IMR-90 (cell line): ENCODE measurements around the gene TGM2. TPM values are rescaled to one million over a fixed set of nuclear protein-coding genes. Genes with fewer than 3 reads are reported as not detected.

Experiments used
- ATAC-seq: fragments of 200-7000 bp; cut with Tn5 transposase; 2 replicates; pipeline ENCODE4 v1.9.1; 2020; ENCODE audit warnings: low read depth, mild to moderate bottlenecking, moderate library complexity
- BruUV-seq: library from RNA; stranded (reverse); fragments of 400-500 nt; replicated peaks from 2 replicates; lab custom pipeline; 2021; lab: Mats Ljungman, UMichigan
- CTCF ChIA-PET: fragments of 300-600 bp; formaldehyde crosslinking; extraction: SDS; loops from one replicate; lab custom pipeline; 2021; ENCODE audit warnings: antibody characterized with exemption; lab: Yijun Ruan, JAX
- POLR2A ChIA-PET: fragments of 300-600 bp; sonication (Branson Sonifier 250); formaldehyde crosslinking; loops from one replicate; lab custom pipeline; 2022; ENCODE audit warnings: antibody characterized with exemption; ENCODE audit not compliant: unreplicated experiment; lab: Charles Lee
- DNase-seq: peaks from one replicate; pipeline ENCODE4 v3.0.0; 2013
- H2AFZ ChIP-seq: replicated peaks from 2 replicates; pipeline ENCODE3; 2013; ENCODE audit warnings: low read length, mild to moderate bottlenecking; ENCODE audit not compliant: poor library complexity
- H2AK5ac ChIP-seq: 2 replicates; pipeline ENCODE4 v1.6.1; 2013; ENCODE audit warnings: low read depth, low read length, inconsistent platforms
- H2AK9ac ChIP-seq: replicated peaks from 2 replicates; pipeline ENCODE3; 2013; ENCODE audit warnings: mild to moderate bottlenecking, low read depth, low read length, moderate library complexity; ENCODE audit not compliant: poor library complexity
- H2BK120ac ChIP-seq: 2 replicates; pipeline ENCODE4 v1.6.1; 2013; ENCODE audit warnings: low read depth, low read length, inconsistent platforms
- H2BK15ac ChIP-seq: 3 replicates; pipeline ENCODE4 v1.6.1; 2013; ENCODE audit warnings: low read depth, low read length, inconsistent platforms
- H2BK20ac ChIP-seq: 2 replicates; pipeline ENCODE4 v1.6.1; 2013; ENCODE audit warnings: low read depth, mild to moderate bottlenecking, inconsistent platforms, low read length, moderate library complexity
- H2BK5ac ChIP-seq: 2 replicates; pipeline ENCODE4 v1.6.1; 2013; ENCODE audit warnings: mild to moderate bottlenecking, low read depth, low read length, inconsistent platforms; ENCODE audit not compliant: poor library complexity, severe bottlenecking
- H3K14ac ChIP-seq: replicated peaks from 2 replicates; pipeline ENCODE4 v1.6.1; 2013; ENCODE audit warnings: low read depth, low read length, inconsistent platforms
- H3K18ac ChIP-seq: 2 replicates; pipeline ENCODE4 v1.6.1; 2013; ENCODE audit warnings: low read depth, low read length, control low read depth
- H3K23ac ChIP-seq: 2 replicates; pipeline ENCODE4 v1.6.1; 2013; ENCODE audit warnings: low read depth, low read length, inconsistent platforms
- H3K27ac ChIP-seq: 2 replicates; pipeline ENCODE4 v1.5.1; 2013; ENCODE audit warnings: mild to moderate bottlenecking, control low read depth, low read length; ENCODE audit not compliant: insufficient read depth
- H3K27me3 ChIP-seq: 2 replicates; pipeline ENCODE4 v1.6.1; 2013; ENCODE audit warnings: low read length; ENCODE audit not compliant: control insufficient read depth, insufficient read depth
- H3K36me3 ChIP-seq: 2 replicates; pipeline ENCODE4 v1.6.1; 2013; ENCODE audit warnings: low read length, mixed read lengths; ENCODE audit not compliant: control insufficient read depth, insufficient read depth
- H3K4ac ChIP-seq: 2 replicates; pipeline ENCODE4 v1.6.1; 2013; ENCODE audit warnings: low read depth, low read length, inconsistent platforms
- H3K4me1 ChIP-seq: 2 replicates; pipeline ENCODE4 v1.6.1; 2013; ENCODE audit warnings: low read length, mixed read lengths; ENCODE audit not compliant: control insufficient read depth, insufficient read depth
- H3K4me2 ChIP-seq: 2 replicates; pipeline ENCODE4 v1.6.1; 2013; ENCODE audit warnings: low read depth, mild to moderate bottlenecking, control low read depth, low read length, moderate library complexity
- H3K4me3 ChIP-seq: 2 replicates; pipeline ENCODE4 v1.5.1; 2013; ENCODE audit warnings: low read depth, mild to moderate bottlenecking, control low read depth, low read length, moderate library complexity; ENCODE audit not compliant: insufficient read depth
- H3K56ac ChIP-seq: 2 replicates; pipeline ENCODE4 v1.6.1; 2013; ENCODE audit warnings: low read length, inconsistent platforms; ENCODE audit not compliant: insufficient read depth; ENCODE audit errors: extremely low read depth
- H3K79me1 ChIP-seq, 2 experiments: 2 replicates each; pipeline ENCODE4 v1.6.1; 2013; ENCODE audit warnings: low read length in 2 of 2, inconsistent platforms in 1 of 2, low read depth in 1 of 2
- H3K9ac ChIP-seq: 2 replicates; pipeline ENCODE4 v1.6.1; 2013; ENCODE audit warnings: low read depth, low read length, control low read depth
- H3K9me1 ChIP-seq: 2 replicates; pipeline ENCODE4 v1.6.1; 2013; ENCODE audit warnings: low read length, inconsistent platforms; ENCODE audit not compliant: insufficient read depth
- H3K9me3 ChIP-seq: 2 replicates; pipeline ENCODE4 v1.6.1; 2013; ENCODE audit warnings: low read length; ENCODE audit not compliant: control insufficient read depth, insufficient read depth
- H4K20me1 ChIP-seq: 2 replicates; pipeline ENCODE4 v1.6.1; 2013; ENCODE audit warnings: low read length, inconsistent platforms; ENCODE audit not compliant: insufficient read depth
- H4K5ac ChIP-seq: 2 replicates; pipeline ENCODE4 v1.6.1; 2013; ENCODE audit warnings: mild to moderate bottlenecking, low read depth, low read length, control low read depth
- H4K8ac ChIP-seq, 2 experiments: 2 replicates each; pipeline ENCODE4 v1.6.1; 2013; ENCODE audit warnings: low read depth in 2 of 2, low read length in 2 of 2, control low read depth in 1 of 2, inconsistent platforms in 1 of 2
- H4K91ac ChIP-seq: 2 replicates; pipeline ENCODE4 v1.6.1; 2013; ENCODE audit warnings: low read depth, low read length, inconsistent platforms; ENCODE audit not compliant: insufficient read depth
- CEBPB ChIP-seq: IDR thresholded peaks from 2 replicates; pipeline ENCODE4 v1.6.1; 2012; ENCODE audit warnings: low read depth, low read length, improper control_type of control experiment
- MAFK ChIP-seq: IDR thresholded peaks from 2 replicates; pipeline ENCODE4 v1.6.1; 2012; ENCODE audit warnings: low read depth, low read length, improper control_type of control experiment
- RAD21 ChIP-seq: IDR thresholded peaks from 2 replicates; pipeline ENCODE4 v1.6.1; 2012; ENCODE audit warnings: low read length, improper control_type of control experiment
- RFX5 ChIP-seq: IDR thresholded peaks from 2 replicates; pipeline ENCODE4 v1.8.0; 2012; ENCODE audit warnings: low read depth, mild to moderate bottlenecking, low read length, moderate library complexity
- SMC3 ChIP-seq: fragments of 150-350 bp; IDR thresholded peaks from 2 replicates; pipeline ENCODE4 v1.6.1; 2016; ENCODE audit warnings: low read depth, mild to moderate bottlenecking, antibody characterized with exemption, low read length, moderate library complexity
- WGBS, 2 experiments: methylation state at CpG; one replicate each; pipeline versions ENCODE4 v1.1.5 to v1.1.7; 2013; ENCODE audit warnings: missing lambda C conversion rate in 2 of 2; ENCODE audit not compliant: insufficient read length in 1 of 2; ENCODE audit errors: extremely low coverage in 2 of 2; 5-methylcytosine and 5-hydroxymethylcytosine counted together
- dilution Hi-C: fragments of 300-500 bp; cut with HindIII; formaldehyde crosslinking; loops from one replicate; pipeline ENCODE4 v1.14.3; 2018; ENCODE audit warnings: low sequenced_read_pairs; ENCODE audit not compliant: unreplicated experiment
- in situ Hi-C: fragments of 300-500 bp; cut with MboI; formaldehyde crosslinking; loops from 3 replicates; pipeline ENCODE4 v1.14.3; 2019; ENCODE audit warnings: low sequenced_read_pairs, inconsistent platforms, mixed read lengths
- intact Hi-C: fragments of 100-400 bp; cut with micrococcal nuclease; formaldehyde crosslinking; loops from 2 replicates; pipeline ENCODE4 v1.10.0; 2022
- polyA plus RNA-seq, 3 experiments: library from polyadenylated mRNA; depleted of rRNA; stranded (reverse); fragments of >200 nt; gene quantifications; 2 replicates each; pipeline ENCODE4 v1.2.3, GENCODE V29; 2012; ENCODE audit warnings: low replicate concordance in 1 of 3
- total RNA-seq: library from RNA; depleted of rRNA; stranded (reverse); fragments of >200 nt; gene quantifications from 2 replicates; pipeline ENCODE4 v1.2.3, GENCODE V29; 2012
- TF ChIP-seq, protein P1 (sequence below): conservative IDR thresholded peaks from 2 replicates; pipeline ENCODE4 v1.5.1; 2012; ENCODE audit warnings: mild to moderate bottlenecking, low read depth, low read length, improper control_type of control experiment
- TF ChIP-seq, protein P2 (sequence below): fragments of 150-350 bp; IDR thresholded peaks from 2 replicates; pipeline ENCODE4 v1.6.1; 2016; ENCODE audit warnings: low read depth, mild to moderate bottlenecking, low read length, moderate library complexity, borderline replicate concordance
- TF ChIP-seq, protein P3 (sequence below): fragments of 150-350 bp; IDR thresholded peaks from 2 replicates; pipeline ENCODE4 v1.6.1; 2017; ENCODE audit warnings: mild to moderate bottlenecking, antibody characterized with exemption, low read length, low read depth

TGM2 gene
- total and polyA plus RNA-seq, 2 of the 4 experiments (the other 2 are of a cell fraction), result 239 to 268 TPM

DNA sequence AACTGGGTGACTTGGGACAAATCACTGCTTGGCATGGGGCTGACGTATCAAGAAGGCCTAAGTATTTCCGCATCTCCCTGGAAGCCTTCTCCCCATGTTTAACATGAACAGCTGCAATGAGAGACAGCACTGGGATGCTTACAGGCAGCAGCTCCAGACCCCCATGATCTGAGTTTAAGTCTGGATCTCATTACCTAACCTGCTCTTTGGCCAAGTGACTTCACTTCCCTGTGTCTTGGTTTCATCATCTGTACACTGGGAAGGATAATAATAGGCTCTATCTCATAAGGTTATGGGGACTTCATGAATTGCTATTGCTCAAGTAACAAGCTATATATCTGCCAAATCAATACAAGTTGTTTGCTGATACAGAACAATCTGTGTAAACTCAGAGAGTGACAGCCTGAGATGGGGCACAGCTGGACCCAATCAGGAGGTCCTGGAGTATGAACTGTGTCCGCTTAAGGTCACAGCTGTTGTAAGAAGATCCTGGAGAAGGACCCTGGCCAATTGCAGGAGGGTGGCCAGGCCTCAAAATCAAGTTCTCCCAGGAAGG, 56.0 kb downstream of the TGM2 start:
- H4K20me1 ChIP-seq, result no peaks in the 10 kb centered on the region
- BruUV-seq, result no TSS peak
- peaks cover 18% of the 10 kb centered on the region for H3K4me1 ChIP-seq
- ChIA-PET CTCF (interaction anchor here (0.9 to 1.0 kb wide), 2 partner anchors 12 to 91 kb away, joined by 3 read pairs; no protein-coding TSS in a partner anchor), POLR2A (no interaction called here)
- H3K18ac ChIP-seq, result peak overlapping the region; percentile 42
- H3K79me1 ChIP-seq, result no peaks in the 10 kb centered on the region
- peak; percentile 83 for DNase-seq
- no peak overlapping the region for H2AK9ac ChIP-seq
- WGBS, 2 experiments, result no CpG with 5 or more reads among the region's 3 CpGs
- no peaks in the 10 kb centered on the region for H3K9me3 ChIP-seq
- no peak overlapping the region for H3K4me3 ChIP-seq
- in situ Hi-C loops, result no loop called here
- peak; percentile 28 for ATAC-seq
- H3K4ac ChIP-seq, result peak overlapping the region; percentile 80
- dilution Hi-C loops, result no loop called here
- no peak overlapping the region for H2BK5ac ChIP-seq
- H2BK20ac ChIP-seq, result peak overlapping the region; percentile 63
- H3K23ac ChIP-seq, result 0 out of 2 replicates have a peak overlapping the region, but pooled peaks have one; percentile 7
- H4K91ac ChIP-seq, result peak overlapping the region; percentile 49
- peak overlapping the region; percentile 70 for H3K14ac ChIP-seq
- peak overlapping the region; percentile 13; the same call in 1 of the 2 replicates for H4K5ac ChIP-seq
- no peak overlapping the region for H3K4me2 ChIP-seq
- H3K27ac ChIP-seq, result peak overlapping the region; percentile 76; the same call in 1 of the 2 replicates
- no peak overlapping the region for H3K9ac ChIP-seq
- no peaks in the 10 kb centered on the region for H3K36me3 ChIP-seq
- H2BK120ac ChIP-seq, result peak overlapping the region; percentile 72
- peak overlapping the region; percentile 57; the same call in 2 of the 3 replicates for H2BK15ac ChIP-seq
- H3K9me1 ChIP-seq, result peaks cover 31% of the 10 kb centered on the region
- H2AFZ ChIP-seq, result no peak overlapping the region
- no peaks in the 10 kb centered on the region for H3K27me3 ChIP-seq
- intact Hi-C loops, result no loop called here
- no peak for TF ChIP-seq RFX5
- TF ChIP-seq MAFK, result no peak
- TF ChIP-seq, protein P1, sequence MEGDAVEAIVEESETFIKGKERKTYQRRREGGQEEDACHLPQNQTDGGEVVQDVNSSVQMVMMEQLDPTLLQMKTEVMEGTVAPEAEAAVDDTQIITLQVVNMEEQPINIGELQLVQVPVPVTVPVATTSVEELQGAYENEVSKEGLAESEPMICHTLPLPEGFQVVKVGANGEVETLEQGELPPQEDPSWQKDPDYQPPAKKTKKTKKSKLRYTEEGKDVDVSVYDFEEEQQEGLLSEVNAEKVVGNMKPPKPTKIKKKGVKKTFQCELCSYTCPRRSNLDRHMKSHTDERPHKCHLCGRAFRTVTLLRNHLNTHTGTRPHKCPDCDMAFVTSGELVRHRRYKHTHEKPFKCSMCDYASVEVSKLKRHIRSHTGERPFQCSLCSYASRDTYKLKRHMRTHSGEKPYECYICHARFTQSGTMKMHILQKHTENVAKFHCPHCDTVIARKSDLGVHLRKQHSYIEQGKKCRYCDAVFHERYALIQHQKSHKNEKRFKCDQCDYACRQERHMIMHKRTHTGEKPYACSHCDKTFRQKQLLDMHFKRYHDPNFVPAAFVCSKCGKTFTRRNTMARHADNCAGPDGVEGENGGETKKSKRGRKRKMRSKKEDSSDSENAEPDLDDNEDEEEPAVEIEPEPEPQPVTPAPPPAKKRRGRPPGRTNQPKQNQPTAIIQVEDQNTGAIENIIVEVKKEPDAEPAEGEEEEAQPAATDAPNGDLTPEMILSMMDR, result no peak
- no peak for TF ChIP-seq SMC3
- no peak for TF ChIP-seq RAD21
- TF ChIP-seq CEBPB, result no peak
- TF ChIP-seq, protein P2, sequence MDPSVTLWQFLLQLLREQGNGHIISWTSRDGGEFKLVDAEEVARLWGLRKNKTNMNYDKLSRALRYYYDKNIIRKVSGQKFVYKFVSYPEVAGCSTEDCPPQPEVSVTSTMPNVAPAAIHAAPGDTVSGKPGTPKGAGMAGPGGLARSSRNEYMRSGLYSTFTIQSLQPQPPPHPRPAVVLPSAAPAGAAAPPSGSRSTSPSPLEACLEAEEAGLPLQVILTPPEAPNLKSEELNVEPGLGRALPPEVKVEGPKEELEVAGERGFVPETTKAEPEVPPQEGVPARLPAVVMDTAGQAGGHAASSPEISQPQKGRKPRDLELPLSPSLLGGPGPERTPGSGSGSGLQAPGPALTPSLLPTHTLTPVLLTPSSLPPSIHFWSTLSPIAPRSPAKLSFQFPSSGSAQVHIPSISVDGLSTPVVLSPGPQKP, result no peak
- TF ChIP-seq, protein P3, sequence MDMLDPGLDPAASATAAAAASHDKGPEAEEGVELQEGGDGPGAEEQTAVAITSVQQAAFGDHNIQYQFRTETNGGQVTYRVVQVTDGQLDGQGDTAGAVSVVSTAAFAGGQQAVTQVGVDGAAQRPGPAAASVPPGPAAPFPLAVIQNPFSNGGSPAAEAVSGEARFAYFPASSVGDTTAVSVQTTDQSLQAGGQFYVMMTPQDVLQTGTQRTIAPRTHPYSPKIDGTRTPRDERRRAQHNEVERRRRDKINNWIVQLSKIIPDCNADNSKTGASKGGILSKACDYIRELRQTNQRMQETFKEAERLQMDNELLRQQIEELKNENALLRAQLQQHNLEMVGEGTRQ, result no peak
- H3K56ac ChIP-seq, result no peak overlapping the region
- peak overlapping the region; percentile 63; the same call in 1 of the 2 replicates for H2AK5ac ChIP-seq
- H4K8ac ChIP-seq, result peak overlapping the region; percentile 10 to 62; a peak in 2 of 4 replicates
